ENCODE measurements around the gene TSPAN32.

GRCh38 chr11:2363130-2363529 is 61.3 kb downstream of the TSPAN32 start:
- TF ChIP-seq CTCF (IDR thresholded peaks at IDR 0.05; ENCODE audit: borderline replicate concordance, extremely low read depth, low read length, poor library complexity, severe bottlenecking): no peak
- TF ChIP-seq EZH2 (IDR thresholded peaks at IDR 0.05; ENCODE audit: borderline replicate concordance, low read depth, low read length, severe bottlenecking): no peak
